Astrocyte of the hippocampus (primary cell): ENCODE results near the gene ARHGAP26.

ENCODE experiments used
- DNase-seq: peaks from one replicate; pipeline ENCODE4 v3.0.0; 2011; ENCODE audit warnings: low read depth, low spot score

The ARHGAP26 gene

DNA sequence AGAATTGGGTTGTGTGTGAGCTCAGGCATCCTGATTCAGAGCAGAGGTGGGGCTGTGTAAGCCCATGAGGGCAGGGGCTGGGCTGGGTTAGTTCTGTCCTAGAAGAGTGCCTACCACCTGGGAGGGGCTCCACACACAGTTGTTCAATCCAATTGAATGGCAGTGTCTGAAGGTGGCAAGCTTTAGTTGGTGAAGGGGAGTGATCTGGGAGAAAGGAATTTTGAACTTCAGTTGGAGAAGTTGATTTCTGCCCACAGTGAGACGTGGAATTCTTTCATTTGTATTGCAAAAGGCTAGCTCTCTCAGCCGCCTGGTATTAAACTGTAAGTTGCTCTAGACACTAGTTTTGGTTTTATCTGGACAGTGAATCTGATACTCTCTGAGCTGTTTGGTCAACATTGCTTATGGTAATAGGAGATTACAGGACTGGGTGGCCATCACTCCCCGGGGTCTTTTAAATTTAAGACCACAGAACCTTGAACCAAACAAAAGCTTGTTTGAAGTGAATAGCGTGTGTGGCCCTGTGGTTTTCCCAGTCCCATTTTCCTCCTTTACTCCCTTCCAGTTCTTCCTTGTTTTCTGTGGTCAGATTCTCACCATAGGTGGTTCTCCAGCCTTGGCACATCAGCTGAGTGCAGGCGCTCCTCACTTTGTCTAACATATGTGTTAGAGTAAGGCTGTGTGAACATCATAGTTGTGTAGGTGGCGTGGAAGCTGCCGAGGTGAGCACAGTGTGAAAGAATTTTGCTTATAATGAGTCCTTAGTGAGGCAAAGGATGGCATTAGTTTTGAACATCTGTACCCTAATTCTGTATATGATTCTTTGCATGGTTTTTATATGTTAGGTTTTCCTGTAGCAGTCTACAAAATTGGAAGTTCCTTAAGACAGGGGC, 78.0 kb downstream of the ARHGAP26 start:
- DNase-seq, result peak; percentile 78

DNA sequence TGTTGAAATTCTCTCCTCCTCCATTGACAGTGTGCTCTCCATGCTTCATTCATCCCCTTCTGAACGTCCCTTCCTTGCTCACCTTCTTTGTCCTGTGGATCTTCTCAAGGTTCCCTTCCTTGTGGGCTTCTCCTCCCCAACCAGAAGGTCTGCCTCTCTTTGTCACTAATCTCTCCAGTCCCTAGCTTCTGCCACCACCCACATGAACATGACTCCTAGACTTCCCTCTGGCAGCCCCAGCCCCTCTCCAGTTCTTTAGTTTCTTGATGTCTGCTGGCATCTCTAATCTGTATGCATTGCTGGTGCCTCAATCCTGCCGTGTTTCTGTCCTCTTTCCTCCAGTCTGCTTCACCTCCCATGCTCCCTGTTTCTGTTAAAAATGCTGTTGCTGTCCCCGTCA, 79.3 kb downstream of the ARHGAP26 start:
- no peak for DNase-seq

DNA sequence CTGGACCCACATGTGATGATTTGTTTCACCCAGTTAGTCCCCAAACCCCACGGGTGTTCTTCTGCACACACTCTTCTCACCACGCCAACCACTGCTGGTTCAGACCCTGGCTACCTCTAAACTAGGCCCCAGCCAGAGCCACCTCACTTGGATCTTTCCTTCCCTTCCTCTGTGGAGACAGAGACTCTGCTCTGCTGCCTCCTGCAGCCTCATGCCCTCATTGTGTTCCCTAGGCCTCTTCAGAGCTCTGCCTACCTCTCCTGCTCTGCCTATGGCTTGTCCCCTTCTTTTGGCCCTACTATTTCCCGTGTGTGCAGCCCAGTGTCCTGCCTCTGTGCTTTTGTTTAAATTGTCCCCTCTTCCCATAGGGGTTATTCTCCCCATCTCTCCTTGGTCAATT, 79.7 kb downstream of the ARHGAP26 start:
- no peak for DNase-seq

DNA sequence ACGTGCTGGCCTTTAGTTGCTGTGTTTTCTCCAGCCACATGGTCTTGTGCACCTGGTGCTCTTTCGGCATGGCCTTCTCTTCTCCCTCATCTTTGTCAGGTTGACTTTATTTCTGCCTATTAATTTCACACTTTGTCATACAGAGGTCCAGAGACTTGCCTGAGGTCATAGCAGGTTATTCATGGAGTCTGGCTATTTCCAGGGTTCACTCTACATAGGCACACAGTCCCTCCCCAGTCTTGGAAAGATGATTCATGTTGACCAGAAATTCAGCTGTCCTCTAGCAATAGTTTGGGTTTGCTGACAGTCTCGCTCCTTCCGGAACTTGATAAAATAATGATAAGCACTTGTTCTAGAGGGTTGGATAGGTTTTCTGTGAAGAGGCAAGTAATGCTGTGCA, 81.6 kb downstream of the ARHGAP26 start:
- no peak for DNase-seq

DNA sequence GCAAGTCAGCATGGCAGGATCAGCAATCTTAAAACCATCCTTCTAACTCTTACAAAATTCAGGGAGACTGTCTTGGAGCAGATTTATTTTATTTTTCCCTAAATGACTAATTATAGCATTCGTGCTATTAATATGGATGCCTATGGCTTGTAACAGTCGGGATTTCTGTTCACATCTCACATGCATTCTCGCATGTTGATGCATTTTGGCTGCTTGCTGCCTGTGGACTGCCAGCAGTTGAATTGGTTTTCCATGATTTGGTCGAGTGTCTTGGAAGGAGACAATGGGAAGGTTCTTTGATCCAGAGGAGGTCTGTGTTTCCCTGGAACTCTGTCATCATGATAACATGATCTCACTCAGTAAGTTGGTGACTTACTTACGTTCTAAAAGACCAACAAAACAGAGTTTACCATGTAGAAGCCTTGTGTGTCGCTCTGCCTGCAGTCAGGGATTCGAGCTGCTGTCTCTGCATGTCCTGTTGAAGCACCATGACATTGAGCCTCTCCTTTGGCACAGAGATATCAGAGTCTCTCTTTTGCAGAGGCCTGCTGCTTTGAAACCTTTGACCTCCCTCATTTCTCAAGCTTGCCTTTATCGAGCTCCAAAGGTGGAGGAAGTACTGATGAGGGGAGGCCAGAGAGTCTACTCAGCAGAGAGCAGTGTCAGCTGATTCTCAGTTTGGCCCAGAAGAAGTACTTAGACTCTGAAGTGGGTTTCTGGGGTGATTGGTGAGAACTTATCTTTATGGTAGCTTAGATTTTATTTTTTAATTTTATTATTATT, 82.4 kb downstream of the ARHGAP26 start:
- DNase-seq, result no peak

DNA sequence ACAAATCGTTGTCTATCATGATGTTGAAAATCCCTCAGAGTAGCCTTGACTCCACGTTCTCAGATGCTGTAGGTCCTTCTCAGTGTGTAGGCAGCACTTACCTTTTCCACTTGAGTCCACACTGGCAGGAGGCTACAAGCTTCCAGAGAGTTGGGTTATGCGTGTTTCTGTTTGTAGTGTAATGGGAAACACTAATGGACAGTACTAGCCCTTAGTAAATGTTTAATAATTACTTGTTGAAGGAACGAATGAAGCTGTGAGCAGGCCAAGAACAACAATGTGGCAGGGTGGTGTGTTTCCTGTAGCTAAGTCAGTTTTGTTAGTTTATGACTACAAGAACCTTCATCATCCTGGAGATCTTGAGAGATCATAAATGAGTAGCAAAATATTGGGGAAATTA, 83.5 kb downstream of the ARHGAP26 start:
- DNase-seq, result no peak

DNA sequence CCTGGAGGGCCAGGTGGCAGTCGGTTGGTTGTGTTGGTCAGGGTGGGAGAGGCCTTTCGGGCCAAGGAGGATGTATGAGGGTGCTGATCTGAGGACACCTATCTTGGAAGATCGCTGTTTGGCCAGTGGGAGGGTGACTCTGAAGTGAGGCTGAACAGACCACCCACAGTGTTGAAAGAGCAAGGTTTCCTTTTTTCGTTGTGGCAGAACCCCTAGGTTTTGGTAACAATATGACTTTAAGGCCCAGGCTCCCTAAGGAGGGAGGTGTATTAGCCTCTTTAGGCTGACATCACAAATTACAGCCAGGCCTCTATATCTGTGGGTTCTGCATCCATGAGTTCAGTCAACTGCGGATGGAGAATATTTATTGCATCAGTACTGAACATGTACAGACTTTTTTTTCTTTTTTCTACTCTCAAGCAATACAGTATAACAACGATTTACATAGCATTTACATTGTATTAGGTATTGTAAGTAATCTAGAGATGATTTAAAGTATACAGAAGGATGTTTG, 86.1 kb downstream of the ARHGAP26 start:
- no peak for DNase-seq

DNA sequence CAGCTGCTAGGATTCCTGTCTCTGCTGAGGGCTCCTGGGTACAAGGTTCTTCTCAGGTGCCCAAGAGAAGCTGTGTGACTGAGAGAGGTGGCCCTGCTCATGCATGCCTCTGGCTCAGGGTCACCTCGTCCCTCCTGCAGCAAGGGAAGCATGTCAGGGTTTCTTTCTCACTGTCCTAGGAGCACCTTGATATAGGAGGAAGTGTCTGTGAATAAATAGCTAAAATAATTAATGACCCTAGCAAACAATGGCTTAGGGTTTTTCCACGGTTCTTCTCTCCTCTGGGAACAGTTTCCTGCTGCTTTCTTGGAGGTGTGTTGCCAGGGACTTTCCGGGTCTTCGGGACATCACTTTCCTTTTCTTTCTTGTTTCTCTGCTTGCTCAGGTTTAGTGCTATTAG, 87.2 kb downstream of the ARHGAP26 start:
- peak; percentile 21 for DNase-seq

DNA sequence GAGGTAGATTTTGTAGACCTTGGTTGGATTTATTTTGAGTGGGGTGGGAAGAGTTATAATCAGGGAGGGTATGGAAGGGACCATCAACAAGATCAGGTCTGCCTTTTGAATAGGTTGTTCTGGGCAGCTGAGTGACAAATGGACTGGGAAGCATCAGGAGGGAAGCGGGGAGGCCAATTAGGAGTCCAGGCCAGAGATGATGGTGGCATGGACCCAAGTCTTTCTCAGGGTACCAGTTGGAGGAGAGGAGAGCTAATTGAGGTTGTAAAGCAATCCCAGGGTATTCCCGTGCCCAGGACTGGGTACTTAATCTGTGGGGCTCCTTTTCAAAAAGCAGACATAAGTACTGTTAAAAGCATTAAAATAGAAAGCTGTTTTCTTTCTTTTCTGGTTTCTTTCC, 88.9 kb downstream of the ARHGAP26 start:
- DNase-seq, result no peak

DNA sequence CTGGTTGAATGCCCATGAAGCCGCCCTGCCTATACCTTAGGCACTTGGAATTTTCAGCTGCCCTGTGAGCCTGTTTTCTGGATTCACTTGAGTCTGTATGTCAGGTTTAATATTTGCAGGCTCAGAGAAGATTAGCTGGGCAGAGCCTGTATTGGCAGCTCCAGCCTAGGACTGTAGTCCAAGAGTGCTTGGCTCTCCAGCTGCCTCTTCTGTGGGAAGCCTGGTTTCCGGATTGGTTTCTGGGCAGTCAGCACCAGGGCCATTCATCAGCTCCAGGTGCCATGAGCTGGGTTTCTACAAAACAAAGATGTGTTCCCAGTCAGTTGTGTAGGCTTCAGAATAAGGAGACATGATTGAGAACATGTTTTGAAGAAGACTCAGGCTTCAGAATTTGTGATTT, 90.1 kb downstream of the ARHGAP26 start:
- no peak for DNase-seq

DNA sequence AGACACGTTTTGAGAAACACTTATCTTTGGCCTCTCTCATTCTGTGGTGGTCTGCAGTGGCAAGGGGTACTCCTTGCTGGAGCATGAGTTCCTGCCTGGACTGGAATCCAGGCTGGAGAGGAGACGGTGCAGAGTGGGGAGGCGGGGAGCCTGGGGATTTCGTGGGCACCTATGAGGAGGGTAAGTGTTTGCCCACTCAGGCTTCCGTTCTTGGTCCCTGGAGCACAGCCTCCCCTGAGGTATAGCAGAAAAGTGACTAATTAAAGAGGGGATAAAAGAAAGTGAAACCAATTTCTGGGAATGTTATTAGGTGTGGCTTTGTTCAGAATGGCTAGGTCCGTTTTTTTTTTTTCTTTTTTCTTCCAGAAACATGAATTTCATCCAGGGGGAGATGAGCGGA, 90.8 kb downstream of the ARHGAP26 start:
- no peak for DNase-seq

DNA sequence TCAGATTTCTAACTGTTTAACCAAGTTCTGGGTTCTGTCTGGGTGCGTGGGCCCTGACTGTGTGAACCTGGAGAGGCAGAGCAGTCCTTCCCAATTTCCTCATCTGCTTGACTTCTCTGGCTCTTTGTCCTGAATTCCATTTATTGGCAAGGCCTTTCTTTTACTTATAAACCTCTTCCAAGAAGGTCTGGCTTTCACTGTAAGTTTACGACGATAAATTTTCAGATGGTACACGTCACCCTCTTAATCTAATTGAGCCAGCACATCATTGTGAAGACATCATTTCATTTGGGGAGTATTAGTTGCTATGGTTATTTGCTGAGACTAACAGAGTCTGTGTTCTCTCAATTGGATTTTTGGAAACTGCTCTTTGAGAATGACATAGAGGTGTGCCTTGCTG, 92.4 kb downstream of the ARHGAP26 start:
- no peak for DNase-seq

DNA sequence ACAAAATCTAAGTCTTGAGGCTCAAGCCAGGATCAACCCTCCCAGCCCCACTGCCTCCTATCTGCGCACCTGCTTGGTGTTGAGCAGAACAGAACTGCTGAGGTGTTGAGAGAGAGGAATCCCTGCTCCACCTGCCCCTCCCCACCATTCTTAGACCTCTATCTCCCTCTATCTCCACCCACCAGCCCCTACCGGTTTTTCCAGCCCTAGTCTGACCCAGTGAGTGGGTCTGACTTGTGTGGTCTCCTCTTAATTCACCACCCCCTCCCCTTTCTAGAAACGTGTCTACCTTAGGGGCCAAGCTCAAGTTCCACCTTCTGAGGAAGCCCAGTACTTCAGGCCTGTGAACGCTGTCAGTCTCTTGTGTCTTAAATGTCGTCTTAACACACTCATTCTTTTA, 93.7 kb downstream of the ARHGAP26 start:
- no peak for DNase-seq

DNA sequence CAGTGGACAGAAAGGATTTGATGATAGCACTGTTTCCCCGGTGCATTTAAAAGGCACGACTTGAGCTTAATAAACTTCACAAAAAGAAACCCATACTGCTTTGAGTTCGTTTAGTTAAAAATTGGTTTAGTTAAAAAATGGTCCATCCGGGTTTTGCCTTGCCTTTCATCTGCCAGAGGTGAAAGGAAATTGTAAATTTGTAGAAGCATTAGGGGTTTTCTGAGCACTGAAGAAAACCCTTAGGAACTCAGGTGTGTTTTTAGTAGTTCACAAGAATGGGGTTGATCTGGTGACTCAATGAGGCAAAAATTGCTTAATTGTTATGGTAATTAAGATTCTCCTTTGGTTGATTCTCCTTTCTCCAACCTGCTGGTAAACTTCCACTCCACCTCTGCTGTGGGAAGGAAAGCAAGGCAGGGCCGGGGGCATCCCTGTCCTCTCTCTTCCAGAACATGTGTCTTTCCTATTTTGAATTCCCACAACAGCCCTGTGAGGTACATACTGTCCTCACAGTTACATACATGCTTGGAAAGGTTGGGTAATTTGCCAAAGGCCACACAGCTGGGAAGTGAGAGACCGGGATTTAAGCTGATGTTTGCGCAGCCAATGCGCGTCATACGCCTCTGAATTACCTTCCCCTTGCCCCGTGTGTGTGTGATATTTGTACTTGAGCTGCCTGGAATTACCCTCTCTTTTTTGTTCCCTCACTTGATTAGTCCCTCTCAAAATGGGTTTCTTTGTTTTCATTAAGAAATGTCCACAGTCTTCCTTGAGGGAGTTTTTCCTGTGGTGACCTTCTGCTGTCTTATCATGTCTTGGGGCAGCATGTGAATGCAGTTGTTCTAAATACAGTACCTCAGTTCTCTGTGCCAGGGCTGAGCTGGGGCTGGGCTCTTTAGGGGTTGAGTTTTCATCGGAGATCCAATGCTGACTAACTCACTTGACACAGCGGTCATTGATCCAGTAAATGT, 94.4 kb downstream of the ARHGAP26 start:
- DNase-seq, result no peak

DNA sequence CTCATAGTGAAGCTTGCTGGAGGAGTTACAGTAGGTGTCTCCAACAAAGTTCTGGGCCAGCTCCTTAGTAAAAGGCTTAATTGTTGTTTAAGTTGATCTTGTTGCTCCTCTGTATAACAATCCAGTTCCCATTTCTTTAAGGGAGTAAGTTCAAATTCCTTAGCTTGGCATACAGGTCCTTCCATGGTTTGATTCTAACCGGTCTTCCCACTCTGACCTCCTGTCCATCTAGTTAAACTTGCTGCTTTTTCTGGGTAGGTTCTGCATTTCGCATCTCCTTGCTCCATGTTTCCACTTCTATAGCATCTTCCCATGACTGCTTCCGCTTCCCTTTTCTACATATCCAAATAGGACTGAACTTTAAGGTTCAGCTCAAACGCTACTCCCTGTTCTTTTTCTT, 95.5 kb downstream of the ARHGAP26 start:
- no peak for DNase-seq

DNA sequence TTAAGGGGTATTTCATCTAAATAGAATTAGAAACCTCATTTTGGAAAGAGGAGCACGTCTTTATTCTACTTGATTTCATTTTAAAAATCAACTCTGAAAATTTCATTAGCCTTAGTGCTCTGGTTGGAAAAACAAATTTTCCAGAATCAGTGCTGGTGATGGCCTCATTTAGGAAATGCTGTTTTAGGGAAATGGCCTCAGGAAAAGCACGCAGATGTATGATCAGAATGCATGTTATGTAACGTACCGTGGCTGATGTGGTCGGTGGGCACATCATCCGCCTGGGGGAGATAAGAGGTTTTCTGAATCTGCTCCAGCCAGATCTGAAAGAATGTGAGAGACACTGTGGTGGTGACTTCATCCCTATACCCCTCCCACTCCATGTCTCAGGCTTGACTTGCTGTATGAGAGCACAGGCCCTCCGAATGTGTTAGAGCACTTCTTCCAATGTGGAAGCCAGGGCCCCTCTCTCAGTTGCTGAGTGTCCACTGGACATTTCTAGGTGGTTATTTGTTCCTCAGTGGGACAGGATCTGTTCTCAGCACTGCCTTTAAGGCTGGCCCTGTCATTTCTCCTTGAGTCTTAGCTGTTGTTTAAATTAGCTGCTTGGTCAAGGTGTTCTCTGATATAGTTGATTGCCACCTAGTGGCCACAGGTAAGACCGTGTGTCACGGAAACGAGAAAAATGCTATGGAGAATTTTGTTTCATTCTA, 96.5 kb downstream of the ARHGAP26 start:
- DNase-seq, result peak; percentile 85

DNA sequence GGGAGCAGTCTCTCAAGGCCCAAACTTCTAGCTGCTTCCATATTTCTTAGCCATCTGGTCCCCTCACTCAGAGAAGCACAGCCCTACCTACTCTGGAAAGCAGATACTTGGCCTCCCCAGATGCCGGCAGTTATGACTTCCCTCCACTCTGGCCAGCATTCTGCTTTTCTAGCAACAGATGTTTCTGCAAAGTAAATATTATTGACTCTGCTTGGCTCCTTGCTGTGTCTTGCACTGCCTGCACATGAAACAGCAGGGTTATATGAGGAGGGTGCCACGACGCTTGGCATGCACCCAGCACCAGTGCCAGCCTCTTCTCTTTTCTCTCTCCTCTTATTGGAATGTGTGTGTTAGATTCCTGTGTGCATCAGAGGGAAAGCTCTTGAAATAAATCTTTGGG, 99.7 kb downstream of the ARHGAP26 start:
- DNase-seq, result no peak

DNA sequence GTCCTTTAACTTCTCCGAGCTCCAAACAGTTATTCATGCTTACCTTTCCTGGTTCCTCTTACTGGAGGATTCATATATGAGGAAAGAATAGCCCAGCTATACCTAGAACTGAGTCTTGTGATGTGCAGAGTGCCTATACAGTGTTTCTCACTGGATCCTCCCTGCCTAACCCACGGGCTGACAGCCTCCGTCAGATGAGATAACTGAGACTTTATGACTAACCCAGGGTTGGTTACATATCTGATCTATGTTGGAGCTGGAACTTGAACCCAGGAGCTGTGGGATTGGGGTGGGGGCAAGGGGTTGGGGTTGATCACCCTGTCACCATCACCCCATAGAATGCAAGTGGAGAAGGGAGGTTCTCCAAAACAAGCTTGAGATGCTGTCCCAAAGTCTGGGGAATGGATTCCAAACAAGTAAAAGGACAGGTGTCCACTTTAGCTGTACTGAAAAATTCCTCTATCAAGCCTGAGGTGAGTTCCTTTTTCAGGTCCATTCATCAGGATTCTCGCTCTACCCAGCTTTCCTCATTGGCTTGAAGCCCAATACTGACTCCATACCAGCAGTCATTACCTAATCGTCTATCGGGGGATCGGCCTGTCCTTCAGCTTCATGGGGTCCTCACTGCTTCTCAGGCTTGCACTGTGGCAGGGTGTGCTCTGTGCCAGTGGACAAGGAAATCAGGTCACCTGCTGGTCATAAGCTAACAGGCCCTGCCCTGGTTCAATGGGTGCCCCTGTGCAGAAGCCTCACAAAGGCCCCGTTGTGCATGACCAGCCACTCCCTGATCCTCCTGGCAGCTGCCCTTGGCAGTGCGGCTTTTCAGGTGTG, 100.6 kb downstream of the ARHGAP26 start:
- no peak for DNase-seq

DNA sequence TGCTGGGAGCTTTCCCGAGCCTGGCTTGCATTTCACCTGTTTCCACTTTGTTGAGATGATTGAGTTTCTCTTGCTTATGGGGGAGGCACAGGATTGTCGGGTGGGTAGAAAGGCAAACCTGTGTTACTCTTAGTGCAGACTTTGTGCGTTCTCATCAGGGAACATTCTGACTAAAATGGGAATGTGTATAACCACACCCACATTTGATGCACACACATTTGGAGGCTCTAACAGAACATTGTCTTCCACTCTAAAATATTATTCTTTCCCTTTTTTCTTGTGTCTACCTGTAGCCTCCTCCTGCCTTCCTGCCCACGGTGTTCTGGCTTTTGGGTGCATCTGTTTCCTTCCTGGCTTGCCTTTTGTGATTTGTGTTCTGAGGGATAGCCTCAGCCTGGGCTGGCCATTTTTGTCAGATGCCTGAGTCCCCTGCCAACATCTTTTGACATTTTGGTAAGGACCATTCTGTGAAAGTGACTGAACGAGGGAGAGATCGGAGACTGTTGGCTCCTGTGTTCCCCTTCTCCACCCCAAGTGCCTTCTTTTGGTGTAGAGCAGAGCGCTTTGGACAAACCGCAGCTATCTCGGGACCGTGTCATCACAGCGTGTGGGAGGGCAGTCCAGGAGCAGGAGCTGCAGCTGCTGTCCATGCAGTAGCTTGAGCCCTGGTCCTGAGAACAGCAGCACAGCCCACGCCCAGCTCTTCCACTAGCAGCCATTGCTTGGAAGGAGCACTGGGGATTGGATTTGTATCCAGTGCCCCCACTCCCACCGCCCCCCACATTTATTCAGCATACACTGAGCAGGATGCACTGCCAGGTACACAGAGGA, 101.4 kb downstream of the ARHGAP26 start:
- DNase-seq, result no peak
